ENCODE results near the gene SPOCK2. TPM values are rescaled to one million over a fixed set of nuclear protein-coding genes. Genes with fewer than 3 reads are reported as not detected.

Gene SPOCK2
- polyA plus RNA-seq, 3 donors = 3.6 to 7.8 (median 5.2) TPM

GRCh38 chr10:72079356-72079755, 9.0 kb downstream of the SPOCK2 start:
- no peak overlapping the region for H3K27ac ChIP-seq (ENCODE audit: low read depth, low read length)
- WGBS, 3 donors = 69 to 81% (median 74%) methylated on average over 5 of the region's 5 CpGs

DNA sequence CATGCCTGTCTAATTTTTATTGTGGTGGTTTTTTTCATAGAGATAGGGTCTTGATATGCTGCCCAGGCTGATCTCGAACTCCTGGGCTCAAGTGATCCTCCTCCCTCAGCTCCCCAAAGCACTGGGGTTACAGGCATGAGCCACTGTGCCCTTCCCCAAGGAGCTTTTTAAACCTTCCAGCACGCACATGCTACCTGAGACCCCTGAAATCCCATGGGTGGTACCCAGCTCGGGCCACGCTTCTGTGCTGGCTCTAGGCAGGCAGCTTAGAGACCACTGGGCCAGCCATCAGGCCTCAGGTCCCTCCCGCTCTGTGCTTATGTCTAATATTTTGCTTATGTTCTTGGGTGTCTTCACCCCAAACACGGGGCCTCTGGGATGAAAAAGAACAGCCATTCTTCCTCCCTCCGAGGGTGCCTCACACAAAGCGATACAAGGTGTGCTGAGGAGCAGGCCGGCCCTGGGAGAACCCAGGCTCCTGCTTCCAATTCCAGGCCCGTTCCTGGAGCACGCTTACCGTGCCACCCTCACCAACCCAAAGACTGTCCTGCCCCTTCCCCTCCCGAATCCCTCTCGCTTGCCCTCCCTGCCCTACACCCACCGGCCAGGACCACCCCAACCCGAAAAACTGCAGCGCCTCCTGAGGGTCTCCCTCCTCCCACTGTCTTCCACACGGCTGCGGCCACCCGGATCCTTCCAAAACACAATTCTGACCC, 10.9 kb downstream of the SPOCK2 start:
- WGBS, 3 donors = 90 to 95% (median 91%) methylated on average over 20 of the region's 20 CpGs
- no peak overlapping the region for H3K27ac ChIP-seq (ENCODE audit: low read depth, low read length)

- WGBS, 3 donors = 65 to 79% (median 67%) methylated on average over 5 of the region's 5 CpGs
- H3K27ac ChIP-seq (ENCODE audit: low read depth, low read length) = no peak overlapping the region
Observed at GRCh38 chr10:72076756-72077155, 11.6 kb downstream of the SPOCK2 start.

GRCh38 chr10:72075376-72076115, 12.8 kb downstream of the SPOCK2 start:
- 72 to 87% (median 74%) methylated on average over 12 of the region's 12 CpGs for WGBS, 3 donors
- no peak overlapping the region for H3K27ac ChIP-seq (ENCODE audit: low read depth, low read length)

GRCh38 chr10:72074574-72075375, 13.6 kb downstream of the SPOCK2 start:
- H3K27ac ChIP-seq (ENCODE audit: low read depth, low read length) = no peak overlapping the region
- 74 to 82% (median 74%) methylated on average over 18 of the region's 18 CpGs for WGBS, 3 donors

DNA sequence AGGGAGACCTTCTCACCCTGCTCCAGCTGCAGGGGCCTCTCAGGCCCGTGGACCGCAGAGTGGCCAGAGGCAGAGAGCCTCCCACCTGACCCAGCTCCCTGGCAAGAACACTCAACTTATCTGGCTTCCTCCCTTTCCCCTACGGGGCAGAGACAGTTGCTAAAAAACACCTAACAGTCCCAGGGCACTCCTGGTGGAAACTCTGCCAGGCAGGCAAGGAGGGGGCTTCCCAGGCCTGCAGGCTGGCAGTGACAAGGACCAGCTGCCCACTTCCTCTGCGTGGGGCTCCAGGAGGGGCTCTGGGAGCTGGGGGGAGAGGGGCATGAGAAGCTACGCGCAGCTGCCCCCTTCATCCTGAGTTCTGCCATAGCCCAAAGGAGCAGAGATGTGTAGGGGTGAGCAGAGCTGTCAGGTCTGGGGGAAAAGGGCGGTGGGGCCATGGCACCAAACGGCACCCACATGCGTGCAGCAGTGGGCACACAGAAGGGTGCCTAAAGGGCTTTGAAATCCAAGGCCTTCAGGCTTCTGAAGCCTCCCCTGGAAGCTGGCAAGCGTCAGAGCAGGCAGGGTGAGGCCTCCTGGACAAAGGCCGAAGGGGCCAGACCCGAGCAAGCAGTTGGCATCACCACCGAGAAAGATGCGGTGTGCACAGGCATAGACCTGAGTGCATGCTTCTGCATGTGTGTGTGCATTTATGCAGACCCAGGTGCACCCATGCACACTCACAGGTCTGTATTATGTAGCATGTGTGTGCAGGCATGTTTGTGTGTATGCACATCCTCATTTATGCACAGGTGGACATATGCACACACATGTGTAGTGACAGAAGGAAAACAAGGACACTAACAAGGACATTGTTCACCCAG, 14.4 kb downstream of the SPOCK2 start:
- H3K27ac ChIP-seq (ENCODE audit: low read depth, low read length) = no peak overlapping the region
- WGBS, 3 donors = 56 to 78% (median 69%) methylated on average over 14 of the region's 14 CpGs

DNA sequence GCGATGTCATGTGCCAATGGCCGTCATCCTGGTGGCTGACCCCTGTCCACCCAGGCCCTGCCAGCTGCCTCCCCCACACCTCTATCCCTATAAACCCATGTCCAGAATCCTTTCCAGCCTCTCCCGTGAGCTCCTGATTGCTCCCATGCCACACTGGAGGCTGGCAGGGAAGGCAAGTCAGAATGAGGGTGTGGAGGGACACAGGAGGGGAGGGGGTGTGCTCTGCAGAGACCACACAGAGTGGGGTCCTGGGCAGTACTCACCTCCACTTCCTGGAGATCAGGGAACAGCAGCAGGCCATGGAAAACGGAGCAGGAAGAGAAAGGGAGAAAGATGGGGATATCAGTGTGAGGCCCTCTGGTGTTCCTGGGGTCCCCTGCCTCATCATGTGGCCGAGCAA, 15.7 kb downstream of the SPOCK2 start:
- H3K27ac ChIP-seq (ENCODE audit: low read depth, low read length) = no peak overlapping the region
- 91 to 93% (median 93%) methylated on average over 5 of the region's 5 CpGs for WGBS, 3 donors

DNA sequence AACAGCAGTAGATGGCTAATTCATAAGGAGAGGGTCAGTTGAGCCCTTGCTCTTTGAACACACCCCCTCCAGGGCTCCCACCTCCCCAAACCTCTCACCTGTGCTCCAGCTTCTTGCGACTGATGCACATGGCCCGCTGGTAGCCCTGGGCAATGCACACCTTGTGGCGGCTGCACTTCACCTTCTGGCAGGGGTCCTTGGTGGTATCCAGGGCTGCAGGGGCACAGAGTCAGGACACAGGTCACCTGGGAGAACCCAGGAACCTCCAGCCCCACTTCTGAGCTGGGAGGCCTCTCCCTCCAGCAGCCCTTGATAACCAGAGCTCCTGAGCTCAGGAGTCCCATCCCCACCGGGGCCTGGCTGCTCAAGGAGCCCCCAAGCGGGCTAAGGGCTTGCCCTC, 16.3 kb downstream of the SPOCK2 start:
- H3K27ac ChIP-seq (ENCODE audit: low read depth, low read length) = no peak overlapping the region
- 93 to 99% (median 95%) methylated on average over 5 of the region's 5 CpGs for WGBS, 3 donors

DNA sequence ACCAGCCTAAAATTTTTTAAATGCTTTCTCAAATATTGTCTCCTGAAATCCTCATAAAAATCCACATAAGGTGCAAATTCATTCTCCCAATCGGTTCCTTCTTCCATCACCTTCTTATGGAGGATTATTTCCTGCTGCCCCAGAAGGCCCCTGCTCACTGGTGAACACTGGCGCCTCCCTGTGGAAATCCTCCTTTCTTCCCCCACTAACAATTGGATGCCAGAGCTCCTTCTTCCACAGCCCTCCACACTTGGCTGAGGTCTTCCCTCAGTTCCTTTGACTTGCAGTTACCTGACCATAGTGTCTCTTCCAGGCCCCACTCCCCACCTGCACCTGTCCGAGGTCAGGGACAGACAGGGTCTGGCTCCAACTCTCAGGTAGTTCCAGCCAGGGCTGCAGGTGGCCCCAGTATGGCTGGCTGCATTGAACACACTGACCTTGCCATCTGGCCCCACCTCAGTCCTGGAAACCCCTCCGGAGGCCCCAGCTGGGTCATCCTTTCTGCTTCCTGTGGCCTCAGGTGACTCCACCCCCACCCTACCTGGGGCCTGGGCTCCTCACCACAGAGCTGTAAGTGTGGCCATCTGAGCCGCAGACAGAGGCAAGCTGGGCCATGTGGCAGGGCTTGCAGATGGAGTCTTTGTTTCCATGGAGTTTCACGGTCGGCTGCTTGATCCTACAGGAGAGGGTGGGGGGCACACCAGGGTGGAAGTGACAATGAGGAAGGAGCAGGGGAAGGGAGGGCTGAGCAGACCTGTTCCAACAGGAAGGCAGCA, 18.4 kb downstream of the SPOCK2 start:
- WGBS, 3 donors = 63 to 84% (median 67%) methylated on average over 7 of the region's 7 CpGs
- H3K27ac ChIP-seq (ENCODE audit: low read depth, low read length) = no peak overlapping the region

DNA sequence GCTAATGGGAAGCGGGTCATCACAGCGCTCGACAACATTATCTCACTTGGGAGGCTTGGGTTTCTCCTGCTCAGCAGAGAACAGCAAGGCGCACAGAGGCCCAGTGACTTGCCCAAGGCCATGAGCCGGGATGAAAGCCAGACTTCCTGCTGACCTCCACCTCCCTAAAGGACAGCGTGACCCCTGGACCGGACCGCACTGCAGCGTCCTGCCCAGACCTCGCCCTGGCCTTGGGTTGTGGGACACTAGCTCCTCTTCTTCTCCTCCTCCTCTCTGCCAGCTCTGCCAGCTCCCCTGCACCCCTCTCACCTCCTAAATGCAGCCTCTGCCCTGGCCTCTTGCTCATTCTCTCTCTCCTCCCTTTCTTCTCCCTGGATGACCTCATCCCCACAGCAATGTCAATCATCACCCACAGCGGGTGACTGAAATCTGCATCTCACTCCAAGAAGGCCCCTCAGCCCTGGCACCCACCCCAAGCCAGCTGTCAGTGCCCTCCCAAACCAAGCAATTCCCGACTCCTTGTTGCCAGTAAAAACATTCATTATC, 19.4 kb downstream of the SPOCK2 start:
- 37 to 76% (median 69%) methylated on average over 12 of the region's 12 CpGs for WGBS, 3 donors
- no peak overlapping the region for H3K27ac ChIP-seq (ENCODE audit: low read depth, low read length)

DNA sequence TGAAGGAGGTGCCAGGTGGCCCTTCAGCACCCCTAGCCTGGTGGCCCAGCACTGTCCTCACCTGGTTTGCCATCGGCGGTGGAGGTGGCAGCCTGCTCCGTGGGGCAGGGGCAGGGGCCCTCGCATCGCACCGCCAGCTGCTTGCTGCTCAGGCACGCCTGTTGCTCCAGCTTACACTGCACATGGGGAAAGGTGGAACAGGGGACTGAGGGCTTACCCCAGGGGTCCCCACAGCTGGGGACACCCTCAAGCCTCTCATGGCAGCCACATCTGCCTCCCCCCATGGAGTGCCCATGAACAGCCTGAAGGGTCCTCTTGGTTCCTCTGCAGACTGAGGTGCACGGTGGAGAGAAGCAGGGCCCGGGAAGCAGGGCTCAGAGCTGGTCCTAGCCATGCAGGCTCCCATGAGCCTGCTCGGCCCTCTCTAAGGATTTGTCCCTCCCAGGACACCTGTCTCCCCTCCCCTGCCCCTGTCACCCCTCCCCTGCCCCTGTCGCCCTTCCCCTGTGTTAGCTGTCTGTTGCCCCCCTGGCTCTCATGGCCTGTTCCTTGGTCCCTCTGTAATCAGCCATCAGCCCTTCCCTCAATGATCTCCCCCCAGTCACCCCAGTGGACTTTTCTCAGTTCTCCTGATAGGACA, 20.1 kb downstream of the SPOCK2 start:
- 94 to 98% (median 94%) methylated on average over 11 of the region's 11 CpGs for WGBS, 3 donors
- no peak overlapping the region for H3K27ac ChIP-seq (ENCODE audit: low read depth, low read length)

GRCh38 chr10:72067463-72068125, 20.8 kb downstream of the SPOCK2 start:
- 71 to 88% (median 81%) methylated on average over 13 of the region's 13 CpGs for WGBS, 3 donors
- no peak overlapping the region for H3K27ac ChIP-seq (ENCODE audit: low read depth, low read length)

DNA sequence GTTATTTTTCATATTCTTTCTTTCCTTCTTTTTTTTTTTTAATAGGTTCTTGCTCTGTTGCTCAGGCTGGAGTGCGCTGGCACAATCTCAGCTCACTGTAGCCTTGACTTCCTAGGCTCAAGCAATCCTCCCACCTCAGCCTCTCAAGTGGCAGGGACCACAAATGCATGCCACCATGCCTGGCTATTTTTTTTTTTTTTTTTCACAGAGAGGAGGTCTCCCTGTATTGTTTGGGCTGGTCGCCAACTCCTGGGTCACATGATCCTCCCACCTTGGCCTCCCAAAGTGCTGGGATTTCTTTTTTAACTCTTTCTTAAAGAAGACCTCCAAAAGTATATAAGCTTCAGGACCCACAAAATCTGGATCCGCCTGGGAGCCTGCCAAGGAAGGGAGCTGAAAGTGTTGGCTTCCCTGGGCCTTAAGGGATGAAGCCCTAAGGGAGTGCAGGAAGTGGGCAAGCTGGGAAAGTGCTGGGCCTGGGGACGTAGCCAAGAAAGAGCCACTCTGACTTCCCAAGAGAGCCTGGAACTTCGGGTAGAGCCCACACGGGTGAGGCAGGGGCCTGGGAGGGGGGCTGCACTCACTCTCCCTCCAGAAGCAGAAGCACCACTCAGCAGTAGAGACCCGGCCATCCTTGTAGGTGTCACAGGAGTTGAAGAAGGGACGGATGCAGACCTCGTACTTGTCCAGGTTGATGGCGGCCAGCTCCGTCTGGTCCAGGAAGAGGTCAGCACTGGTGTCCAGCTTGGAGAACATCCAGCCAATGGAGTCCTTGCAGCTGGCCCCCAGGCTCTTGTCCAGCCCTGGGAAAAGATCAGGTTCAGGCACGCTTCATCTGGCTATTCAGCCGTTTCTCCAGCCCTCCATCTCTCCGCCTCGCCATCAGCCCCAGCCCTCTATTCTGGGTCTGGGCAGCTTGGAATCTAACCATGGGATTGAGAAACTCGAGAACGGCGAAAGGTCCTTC, 21.8 kb downstream of the SPOCK2 start:
- no peak overlapping the region for H3K27ac ChIP-seq (ENCODE audit: low read depth, low read length)
- 68 to 80% (median 74%) methylated on average over 18 of the region's 18 CpGs for whole genome bisulfite sequencing, 3 donors

DNA sequence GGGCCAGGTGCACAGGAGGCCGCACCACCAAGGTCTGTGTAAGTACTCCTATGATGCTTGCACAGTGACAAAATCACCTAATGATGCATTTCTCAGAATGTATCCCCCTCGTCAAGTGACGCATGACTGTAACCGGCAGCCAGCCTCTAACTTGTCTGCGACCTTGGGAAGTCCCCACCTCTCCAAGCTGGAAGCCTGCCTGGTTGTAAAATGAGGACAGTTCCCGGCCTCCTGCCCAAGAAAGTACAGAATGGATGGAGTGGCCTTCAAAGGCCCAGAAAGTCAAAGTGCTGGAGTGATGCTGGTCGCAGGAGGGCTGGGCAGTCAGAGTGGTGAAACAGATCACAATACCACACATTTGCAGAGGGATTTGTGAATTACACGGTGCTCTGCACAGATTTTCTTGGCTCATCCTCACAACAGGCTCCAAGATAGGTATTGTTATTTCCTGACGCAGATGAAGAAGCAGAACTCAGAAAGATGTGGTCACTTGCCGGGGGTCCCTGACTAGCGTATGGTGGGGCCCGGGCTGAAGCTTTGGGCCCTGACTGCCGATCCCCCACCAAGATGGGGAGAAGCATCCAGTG, 22.8 kb downstream of the SPOCK2 start:
- 68 to 87% (median 83%) methylated on average over 13 of the region's 13 CpGs for WGBS, 3 donors
- no peak overlapping the region for H3K27ac ChIP-seq (ENCODE audit: low read depth, low read length)
